Osteoblast (primary cell): ENCODE data around the gene MUL1. TPM values are rescaled to one million over a fixed set of nuclear protein-coding genes. Genes with fewer than 3 reads are reported as not detected.

Source experiments
- DNase-seq: peaks from one replicate; pipeline ENCODE4 v3.0.0; 2011; ENCODE audit warnings: low spot score, mixed read lengths; ENCODE audit not compliant: insufficient read length; ENCODE audit errors: missing footprints
- H2AFZ ChIP-seq: 2 replicates; pipeline ENCODE4 v1.6.0; 2011; ENCODE audit warnings: mild to moderate bottlenecking, low read length
- H3K27ac ChIP-seq: 2 replicates; pipeline ENCODE4 v1.5.1; 2011; ENCODE audit warnings: mild to moderate bottlenecking, low read depth, low read length, moderate library complexity
- H3K27me3 ChIP-seq: 2 replicates; pipeline ENCODE4 v1.6.0; 2012; ENCODE audit warnings: mild to moderate bottlenecking, control low read depth, inconsistent platforms, low read length, moderate library complexity; ENCODE audit not compliant: insufficient read depth
- H3K36me3 ChIP-seq: 2 replicates; pipeline ENCODE4 v1.5.1; 2011; ENCODE audit warnings: mild to moderate bottlenecking, low read length, control low read depth, moderate library complexity; ENCODE audit not compliant: insufficient read depth
- H3K4me1 ChIP-seq: 2 replicates; pipeline ENCODE4 v1.5.1; 2011; ENCODE audit warnings: mild to moderate bottlenecking, low read length, control low read depth, moderate library complexity; ENCODE audit not compliant: insufficient read depth
- H3K4me2 ChIP-seq: 2 replicates; pipeline ENCODE4 v1.6.0; 2011; ENCODE audit warnings: mild to moderate bottlenecking, low read length; ENCODE audit not compliant: insufficient read depth
- H3K4me3 ChIP-seq: fragments of 200-600 bp; sonication (generic); 3 replicates; pipeline ENCODE4 v1.5.1; 2012; ENCODE audit warnings: mild to moderate bottlenecking, low read length, inconsistent platforms; ENCODE audit not compliant: insufficient read depth
- H3K79me2 ChIP-seq: 2 replicates; pipeline ENCODE4 v1.6.0; 2012; ENCODE audit warnings: mild to moderate bottlenecking, low read length, control low read depth, inconsistent platforms; ENCODE audit not compliant: insufficient read depth
- H3K9me3 ChIP-seq: 2 replicates; pipeline ENCODE4 v1.5.1; 2011; ENCODE audit warnings: low read depth, low read length, control low read depth
- H4K20me1 ChIP-seq: 2 replicates; pipeline ENCODE4 v1.6.0; 2012; ENCODE audit warnings: mild to moderate bottlenecking, low read length, control low read depth; ENCODE audit not compliant: insufficient read depth
- CTCF ChIP-seq: IDR thresholded peaks from 2 replicates; pipeline ENCODE4 v1.5.1; 2011; ENCODE audit warnings: mild to moderate bottlenecking, low read depth, low read length, moderate library complexity; ENCODE audit errors: extremely low read depth
- total RNA-seq: library from RNA; depleted of rRNA; stranded (reverse); fragments of >200 nt; gene quantifications from 2 replicates; pipeline ENCODE4 v1.2.3, GENCODE V29; 2012

MUL1 gene
- total RNA-seq, 1 donor: 37.3 TPM

- no peak overlapping the region for H2AFZ ChIP-seq
- peak overlapping the region; percentile 25 for H3K4me3 ChIP-seq
- TF ChIP-seq CTCF: no peak
- DNase-seq: peak; percentile 86
- no peaks in the 10 kb centered on the region for H3K36me3 ChIP-seq
- H3K9me3 ChIP-seq: no peaks in the 10 kb centered on the region
- H3K4me2 ChIP-seq: no peak overlapping the region
- H4K20me1 ChIP-seq: no peaks in the 10 kb centered on the region
- no peaks in the 10 kb centered on the region for H3K4me1 ChIP-seq
- no peaks in the 10 kb centered on the region for H3K79me2 ChIP-seq
- H3K27me3 ChIP-seq: peaks cover 77% of the 10 kb centered on the region
- H3K27ac ChIP-seq: no peak overlapping the region
Measured at GRCh38 chr1:20552728-20553445, 44.9 kb upstream of the MUL1 start.

- peak; percentile 88 for DNase-seq
- H4K20me1 ChIP-seq: no peaks in the 10 kb centered on the region
- no peak within 1 kb of the TSS for H3K4me2 ChIP-seq
- H3K27ac ChIP-seq: no peak within 1 kb of the TSS
- H3K27me3 ChIP-seq: peaks cover 75% of the 10 kb centered on the region
- no peaks in the 10 kb centered on the region for H3K36me3 ChIP-seq
- no peak for TF ChIP-seq CTCF
- peak within 1 kb of the TSS; percentile 25 for H3K4me3 ChIP-seq
- no peaks in the 10 kb centered on the region for H3K79me2 ChIP-seq
- H3K9me3 ChIP-seq: no peaks in the 10 kb centered on the region
- H3K4me1 ChIP-seq: no peaks in the 10 kb centered on the region
- no peak within 1 kb of the TSS for H2AFZ ChIP-seq
Measured at GRCh38 chr1:20551945-20552727, 44.2 kb upstream of the MUL1 start, which contains the start of gene FAM43B. Gene FAM43B, plus strand, starts transcription at chr1:20552573. Its CDS starts 401 bp downstream, at chr1:20552974.

GRCh38 chr1:20551161-20551560 is 43.2 kb upstream of the MUL1 start:
- no peak for TF ChIP-seq CTCF
- no peaks in the 10 kb centered on the region for H3K4me1 ChIP-seq
- peaks cover 71% of the 10 kb centered on the region for H3K27me3 ChIP-seq
- H3K27ac ChIP-seq: no peak overlapping the region
- H3K9me3 ChIP-seq: no peaks in the 10 kb centered on the region
- no peaks in the 10 kb centered on the region for H3K79me2 ChIP-seq
- no peaks in the 10 kb centered on the region for H3K36me3 ChIP-seq
- peak; percentile 85 for DNase-seq
- H2AFZ ChIP-seq: no peak overlapping the region
- no peak overlapping the region for H3K4me3 ChIP-seq
- no peaks in the 10 kb centered on the region for H4K20me1 ChIP-seq
- H3K4me2 ChIP-seq: no peak overlapping the region

GRCh38 chr1:20546637-20547036 is 38.7 kb upstream of the MUL1 start:
- Histone ChIP-seq H3K4me2 (no peak overlapping the region), H3K27ac (no peak overlapping the region)
- TF ChIP-seq CTCF: no peak

More at GRCh38 chr1:20546637-20547036, 38.7 kb upstream of the MUL1 start:
- no peak overlapping the region for H3K4me3 ChIP-seq
- no peaks in the 10 kb centered on the region for H4K20me1 ChIP-seq
- no peaks in the 10 kb centered on the region for H3K36me3 ChIP-seq
- H3K27me3 ChIP-seq: peaks cover 50% of the 10 kb centered on the region
- H3K9me3 ChIP-seq: no peaks in the 10 kb centered on the region
- H3K79me2 ChIP-seq: no peaks in the 10 kb centered on the region
- DNase-seq: no peak
- H2AFZ ChIP-seq: no peak overlapping the region
- H3K4me1 ChIP-seq: no peaks in the 10 kb centered on the region
